HepG2 (cell line): ENCODE data around the gene GPR85. TPM values are rescaled to one million over a fixed set of nuclear protein-coding genes. Genes with fewer than 3 reads are reported as not detected.

ENCODE experiments used
- ATAC-seq: fragments of 200-7000 bp; cut with Tn5 transposase; 3 replicates; pipeline ENCODE4 v1.9.1; 2020; ENCODE audit warnings: mild to moderate bottlenecking, moderate library complexity
- BruUV-seq: library from RNA; stranded (reverse); fragments of 400-500 nt; replicated peaks from 2 replicates; lab custom pipeline; 2021; lab: Mats Ljungman, UMichigan
- CTCF ChIA-PET: fragments of 300-600 bp; formaldehyde crosslinking; extraction: SDS; loops from one replicate; lab custom pipeline; 2021; ENCODE audit warnings: low total read pairs, inconsistent platforms, low intra/inter-chr PET ratio; lab: Yijun Ruan, JAX
- POLR2A ChIA-PET: fragments of 350-600 bp; sonication (Branson Sonifier 250); formaldehyde crosslinking; loops from one replicate; lab custom pipeline; 2020; ENCODE audit warnings: antibody characterized with exemption, inconsistent platforms; lab: Yijun Ruan, JAX
- DNase-seq: peaks from one replicate; pipeline ENCODE4 v3.0.0-alpha.2; 2015; ENCODE audit warnings: low spot score
- FAIRE-seq: peaks from 3 replicates; lab custom pipeline; 2011; peaks lifted over from hg19 to GRCh38; lab: Jason Lieb, UNC
- H2AFZ ChIP-seq: one replicate; pipeline ENCODE4 v1.6.1; 2011; ENCODE audit warnings: low read length, inconsistent platforms
- H3K27ac ChIP-seq: fragments of 300-600 bp; 3 replicates; pipeline ENCODE4 v1.8.0; 2011; ENCODE audit warnings: mixed run types, mild to moderate bottlenecking, mixed read lengths, low read length, inconsistent platforms; ENCODE audit not compliant: insufficient read depth; ENCODE audit errors: extremely low read length
- H3K27me3 ChIP-seq, 2 experiments: fragments of 200-600 bp in 1 of 2; 2 replicates in 1 of 2; 3 replicates in 1 of 2; pipeline versions ENCODE4 v1.6.0 to v1.8.0; 2011; ENCODE audit warnings: low read length in 2 of 2, mild to moderate bottlenecking in 2 of 2, moderate library complexity in 2 of 2, inconsistent platforms in 1 of 2; ENCODE audit not compliant: insufficient read depth in 2 of 2, control insufficient read depth in 1 of 2
- H3K36me3 ChIP-seq, 2 experiments: fragments of 200-600 bp in 1 of 2; replicated peaks in 1 of 2; 2 replicates in 1 of 2; 3 replicates in 1 of 2; pipeline versions ENCODE4 v1.5.1 to v1.8.0; 2011; ENCODE audit warnings: low read length in 2 of 2, inconsistent platforms in 1 of 2; ENCODE audit not compliant: insufficient read depth in 2 of 2, control insufficient read depth in 1 of 2
- H3K4me1 ChIP-seq: 2 replicates; pipeline ENCODE4 v1.5.1; 2012; ENCODE audit warnings: low read length, inconsistent platforms; ENCODE audit not compliant: insufficient read depth
- H3K4me2 ChIP-seq: 2 replicates; pipeline ENCODE4 v1.6.0; 2011; ENCODE audit warnings: low read depth, low read length, inconsistent platforms
- H3K4me3 ChIP-seq, 3 experiments: fragments of 200-600 bp in 1 of 3; sonication (generic), shearing (Covaris generic) in 1 of 3; replicated peaks in 1 of 3; 2 replicates each; pipeline ENCODE4 v1.5.1; 2011 to 2016; ENCODE audit warnings: low read length in 3 of 3, inconsistent platforms in 2 of 3, low read depth in 2 of 3, mild to moderate bottlenecking in 2 of 3, control low read depth in 1 of 3, mixed read lengths in 1 of 3; ENCODE audit not compliant: insufficient read depth in 1 of 3
- H3K79me2 ChIP-seq: one replicate; pipeline ENCODE4 v1.6.1; 2011; ENCODE audit warnings: low read length, inconsistent platforms; ENCODE audit not compliant: insufficient read depth
- H3K9ac ChIP-seq: 2 replicates; pipeline ENCODE4 v1.6.0; 2011; ENCODE audit warnings: mild to moderate bottlenecking, low read depth, low read length, inconsistent platforms; ENCODE audit not compliant: insufficient read depth
- H3K9me3 ChIP-seq: 2 replicates; pipeline ENCODE4 v1.5.1; 2012; ENCODE audit warnings: mild to moderate bottlenecking, low read length
- H4K20me1 ChIP-seq: 2 replicates; pipeline ENCODE4 v1.6.0; 2011; ENCODE audit warnings: inconsistent platforms, mild to moderate bottlenecking, low read length, moderate library complexity; ENCODE audit not compliant: insufficient read depth
- DRAP1 ChIP-seq: IDR thresholded peaks from 2 replicates; pipeline ENCODE4 v1.6.1; 2016; ENCODE audit warnings: missing genetic modification reagents, missing compliant biosample characterization
- ESRRA ChIP-seq: sonication (generic); formaldehyde crosslinking; IDR thresholded peaks from 2 replicates; pipeline ENCODE4 v1.5.1; 2020; ENCODE audit warnings: mild to moderate bottlenecking, low read depth, missing genetic modification reagents
- FOSL2 ChIP-seq: sonication (generic); formaldehyde crosslinking; IDR thresholded peaks from 2 replicates; pipeline ENCODE4 v1.4.0; 2020; ENCODE audit warnings: missing genetic modification reagents
- FOXO1 ChIP-seq: sonication (generic); formaldehyde crosslinking; IDR thresholded peaks from 2 replicates; pipeline ENCODE4 v1.4.0; 2020; ENCODE audit warnings: missing genetic modification reagents
- GMEB2 ChIP-seq: IDR thresholded peaks from 2 replicates; pipeline ENCODE4 v1.6.1; 2016; ENCODE audit warnings: missing biosample characterization, missing genetic modification reagents, low read depth
- JARID2 ChIP-seq: sonication (generic); formaldehyde crosslinking; IDR thresholded peaks from 2 replicates; pipeline ENCODE4 v1.8.1; 2023; ENCODE audit warnings: missing genetic modification reagents, inconsistent platforms; ENCODE audit not compliant: insufficient replicate concordance
- LBX2 ChIP-seq: sonication (generic); formaldehyde crosslinking; IDR thresholded peaks from 2 replicates; pipeline ENCODE4 v1.5.0; 2020; ENCODE audit warnings: missing genetic modification reagents, mild to moderate bottlenecking, borderline replicate concordance
- PAWR ChIP-seq: sonication (generic); formaldehyde crosslinking; IDR thresholded peaks from 2 replicates; pipeline ENCODE4 v1.4.0; 2020; ENCODE audit warnings: missing genetic modification reagents, mild to moderate bottlenecking, borderline replicate concordance
- POLR2A ChIP-seq, 2 experiments: IDR thresholded peaks; 2 replicates each; pipeline ENCODE4 v1.6.1; 2011; ENCODE audit warnings: low read depth in 2 of 2, low read length in 2 of 2, mild to moderate bottlenecking in 1 of 2, moderate library complexity in 1 of 2; ENCODE audit not compliant: insufficient read depth in 1 of 2
- RARA ChIP-seq: IDR thresholded peaks from 2 replicates; pipeline ENCODE4 v1.6.1; 2016; ENCODE audit warnings: missing genetic modification reagents, missing compliant biosample characterization
- ZNF343 ChIP-seq: sonication (generic); formaldehyde crosslinking; IDR thresholded peaks from 2 replicates; pipeline ENCODE4 v1.4.0; 2020; ENCODE audit warnings: mild to moderate bottlenecking, missing genetic modification reagents
- ZNF574 ChIP-seq: sonication (generic); formaldehyde crosslinking; IDR thresholded peaks from 2 replicates; pipeline ENCODE4 v1.4.0; 2020; ENCODE audit warnings: missing genetic modification reagents
- ZNF619 ChIP-seq: sonication (generic); formaldehyde crosslinking; IDR thresholded peaks from 2 replicates; pipeline ENCODE4 v1.4.0; 2020; ENCODE audit warnings: mild to moderate bottlenecking, missing genetic modification reagents
- in situ Hi-C: cut with HindIII; loops from 2 replicates; pipeline ENCODE4 v1.10.0; 2017; ENCODE audit warnings: low pct_unique_long_range_greater_than_20kb; ENCODE audit not compliant: extremely low pct_ligation_motif_present
- intact Hi-C: fragments of 100-400 bp; cut with micrococcal nuclease; formaldehyde crosslinking; loops from one replicate; pipeline ENCODE4 v1.10.0; 2022; ENCODE audit not compliant: unreplicated experiment
- polyA plus RNA-seq, 8 experiments: library from polyadenylated mRNA; depleted of rRNA in 3 of 8; stranded (reverse) in 7 of 8; unstranded in 1 of 8; fragments of >200 nt; fragmentation: Illumina TruSeq in 4 of 8; extraction: Trizol in 4 of 8; gene quantifications; 2 replicates each; pipeline versions ENCODE4 v1.2.1 to v1.2.3, GENCODE V29; 2011 to 2016; ENCODE audit warnings: low read depth in 4 of 8, missing spikeins in 1 of 8, mixed read lengths in 1 of 8; ENCODE audit not compliant: insufficient read depth in 1 of 8
- total RNA-seq, 5 experiments: library from RNA; depleted of rRNA; stranded (reverse); fragments of >200 nt; fragmentation: Illumina TruSeq; extraction: Trizol; gene quantifications; 2 replicates each; pipeline ENCODE4 v1.2.3, GENCODE V29; 2016; ENCODE audit warnings: low read depth in 1 of 5

The GPR85 gene
- total and polyA plus RNA-seq, 2 of the 13 experiments (the other 11 are each of a cell fraction or from before 2014, with no cell fraction given), result not detected

- Histone ChIP-seq H3K79me2 (no peaks in the 10 kb centered on the region), H3K27me3 (no peaks in the 10 kb centered on the region), H4K20me1 (no peaks in the 10 kb centered on the region), H3K9ac (no peak overlapping the region), H2AFZ (no peak overlapping the region), H3K4me2 (no peak overlapping the region), H3K9me3 (no peaks in the 10 kb centered on the region), H3K4me3 (no peak overlapping the region)
- BruUV-seq, result no TSS peak
- in situ Hi-C loops (no loop called here), intact Hi-C loops (no loop called here)
- FAIRE-seq (no peak), ATAC-seq (no peak), DNase-seq (no peak)
- POLR2A ChIA-PET, result no interaction called here
- no peak for TF ChIP-seq ESRRA (CRISPR knock-in tag)
- no peak for TF ChIP-seq ZNF574 (CRISPR knock-in tag)
- TF ChIP-seq RARA (CRISPR knock-in tag), result no peak
- TF ChIP-seq FOSL2 (CRISPR knock-in tag), result no peak
- no peak for TF ChIP-seq JARID2 (CRISPR knock-in tag)
- no peak for TF ChIP-seq PAWR (CRISPR knock-in tag)
- no peak for TF ChIP-seq LBX2 (CRISPR knock-in tag)
- TF ChIP-seq ZNF343 (CRISPR knock-in tag), result no peak
- TF ChIP-seq ZNF619 (CRISPR knock-in tag), result no peak
- no peak for TF ChIP-seq POLR2A (IDR thresholded peaks at IDR 0.05; ENCODE audit: insufficient read depth in 1 of 2, low read depth in 2 of 2, low read length in 2 of 2)
- TF ChIP-seq DRAP1, result no peak
- TF ChIP-seq FOXO1 (CRISPR knock-in tag), result no peak
- TF ChIP-seq GMEB2 (CRISPR knock-in tag), result no peak
- TF ChIP-seq, all 625 proteins: peak for 0
- H3K27ac ChIP-seq, result no peak overlapping the region
- CTCF ChIA-PET, result no interaction called here
- H3K4me1 ChIP-seq, result no peaks in the 10 kb centered on the region
- H3K36me3 ChIP-seq, result no peaks in the 10 kb centered on the region
Measured at GRCh38 chr7:113040849-113041248, 45.8 kb downstream of the GPR85 start.
